NCI-H146 treated with DMSO at 0.1 percent for 48 hours (cell line): ENCODE data around the gene MYRFL.
"Not testable (repeated sequence)": the region's sequence is repeated elsewhere in the genome, so short reads cannot be mapped to it uniquely, and the experiment has no call there.

Experiments used
- DNase-seq: peaks from one replicate; lab custom pipeline; 2025; ENCODE audit not compliant: unreplicated experiment; lab: John Stamatoyannopoulos, UW

MYRFL gene

GRCh38 chr12:69984241-69984640 lies 159.2 kb downstream of the MYRFL start:
- DNase-seq = no peak

GRCh38 chr12:69985656-69986055 lies 160.6 kb downstream of the MYRFL start:
- no peak for DNase-seq

GRCh38 chr12:69986114-69986513 lies 161.1 kb downstream of the MYRFL start:
- no peak for DNase-seq

- no peak for DNase-seq
Measured at GRCh38 chr12:69987579-69988091, 162.6 kb downstream of the MYRFL start.

GRCh38 chr12:69988481-69989321 lies 163.7 kb downstream of the MYRFL start:
- DNase-seq = no peak

GRCh38 chr12:69991690-69992288 lies 166.8 kb downstream of the MYRFL start:
- no peak for DNase-seq

GRCh38 chr12:69993433-69993832 lies 168.4 kb downstream of the MYRFL start:
- no peak for DNase-seq

GRCh38 chr12:69994086-69994485 lies 169.1 kb downstream of the MYRFL start:
- DNase-seq = not testable (repeated sequence)

GRCh38 chr12:69994724-69995173 lies 169.7 kb downstream of the MYRFL start:
- no peak for DNase-seq

GRCh38 chr12:69996241-69996640 lies 171.2 kb downstream of the MYRFL start:
- no peak for DNase-seq

GRCh38 chr12:69996722-69997121 lies 171.7 kb downstream of the MYRFL start:
- no peak for DNase-seq

GRCh38 chr12:69998011-69998410 lies 173.0 kb downstream of the MYRFL start:
- DNase-seq = no peak

- DNase-seq = peak; percentile 55
Measured at GRCh38 chr12:69998922-69999321, 173.9 kb downstream of the MYRFL start.

- DNase-seq = peak; percentile 35
Measured at GRCh38 chr12:69999561-69999960, 174.5 kb downstream of the MYRFL start.

- DNase-seq = no peak
Measured at GRCh38 chr12:70002097-70002911, 177.3 kb downstream of the MYRFL start.

GRCh38 chr12:70002912-70003255 lies 177.9 kb downstream of the MYRFL start:
- DNase-seq = no peak

- no peak for DNase-seq
Measured at GRCh38 chr12:70005864-70006618, 181.0 kb downstream of the MYRFL start.

GRCh38 chr12:70006619-70006973 lies 181.6 kb downstream of the MYRFL start:
- DNase-seq = no peak

- no peak for DNase-seq
Measured at GRCh38 chr12:70007687-70008086, 182.7 kb downstream of the MYRFL start.
